A673 (cell line): ENCODE data around the gene SULT1B1. TPM values are rescaled to one million over a fixed set of nuclear protein-coding genes. Genes with fewer than 3 reads are reported as not detected.

Experiments
- BruUV-seq: library from RNA; stranded (reverse); fragments of 400-500 nt; replicated peaks from 2 replicates; lab custom pipeline; 2021; lab: Mats Ljungman, UMichigan
- CTCF ChIA-PET: fragments of 300-600 bp; sonication (Branson Sonifier 250); formaldehyde crosslinking; loops from one replicate; lab custom pipeline; 2022; ENCODE audit warnings: antibody characterized with exemption; lab: Charles Lee
- POLR2A ChIA-PET: fragments of 300-600 bp; sonication (Branson Sonifier 250); formaldehyde crosslinking; loops from one replicate; lab custom pipeline; 2022; ENCODE audit warnings: antibody characterized with exemption; ENCODE audit not compliant: low non-redundant PET; lab: Charles Lee
- DNase-seq: peaks from one replicate; pipeline ENCODE4 v3.0.0-alpha.2; 2015; ENCODE audit warnings: low spot score
- H3K27ac ChIP-seq: fragments of 200-600 bp; sonication (generic); 2 replicates; pipeline ENCODE4 v1.5.1; 2016; ENCODE audit warnings: mixed run types, low read depth, mild to moderate bottlenecking, mixed read lengths, antibody characterized with exemption, low read length; ENCODE audit not compliant: poor library complexity, severe bottlenecking
- H3K27me3 ChIP-seq: fragments of 200-600 bp; sonication (generic); replicated peaks from 2 replicates; pipeline ENCODE4 v1.6.1; 2017; ENCODE audit warnings: mixed run types, low read depth, mild to moderate bottlenecking, mixed read lengths, antibody characterized with exemption, low read length; ENCODE audit not compliant: insufficient read depth, poor library complexity
- H3K36me3 ChIP-seq: fragments of 200-600 bp; sonication (generic); 2 replicates; pipeline ENCODE4 v1.6.1; 2016; ENCODE audit warnings: mixed run types, mild to moderate bottlenecking, mixed read lengths, antibody characterized with exemption, low read length; ENCODE audit not compliant: insufficient read depth, poor library complexity, severe bottlenecking
- H3K4me1 ChIP-seq: fragments of 200-600 bp; sonication (generic); 2 replicates; pipeline ENCODE4 v1.6.1; 2017; ENCODE audit warnings: mixed run types, mild to moderate bottlenecking, mixed read lengths, antibody characterized with exemption, low read length; ENCODE audit not compliant: insufficient read depth, poor library complexity, severe bottlenecking
- H3K4me3 ChIP-seq: fragments of 200-600 bp; sonication (generic); 2 replicates; pipeline ENCODE4 v1.5.1; 2016; ENCODE audit warnings: low read depth, mixed run types, mild to moderate bottlenecking, mixed read lengths, low read length; ENCODE audit not compliant: poor library complexity, severe bottlenecking
- H3K9me3 ChIP-seq: fragments of 200-600 bp; sonication (generic); 2 replicates; pipeline ENCODE4 v1.6.1; 2016; ENCODE audit warnings: mixed run types, low read depth, mild to moderate bottlenecking, mixed read lengths, antibody characterized with exemption, low read length; ENCODE audit not compliant: poor library complexity, severe bottlenecking
- CTCF ChIP-seq: fragments of 300-800, 200-600 bp; sonication (generic); conservative IDR thresholded peaks from 2 replicates; pipeline ENCODE4 v1.5.1; 2017; ENCODE audit warnings: low read depth, mild to moderate bottlenecking, antibody characterized with exemption, low read length, moderate library complexity, mixed read lengths
- EZH2 ChIP-seq: fragments of 200-600 bp; sonication (generic); IDR thresholded peaks from 2 replicates; pipeline ENCODE4 v1.6.1; 2017; ENCODE audit warnings: borderline replicate concordance, low read depth, mild to moderate bottlenecking, mixed read lengths, antibody characterized with exemption, low read length; ENCODE audit not compliant: poor library complexity, severe bottlenecking
- intact Hi-C: fragments of 100-400 bp; cut with micrococcal nuclease; formaldehyde crosslinking; loops from one replicate; pipeline ENCODE4 v1.10.0; 2022; ENCODE audit not compliant: unreplicated experiment
- total RNA-seq: library from RNA; stranded (reverse); gene quantifications from 2 replicates; pipeline ENCODE4 v1.2.3, GENCODE V29; 2021

SULT1B1 gene
- total RNA-seq, 1 experiment from 2014 or later, result 1.8 TPM

DNA sequence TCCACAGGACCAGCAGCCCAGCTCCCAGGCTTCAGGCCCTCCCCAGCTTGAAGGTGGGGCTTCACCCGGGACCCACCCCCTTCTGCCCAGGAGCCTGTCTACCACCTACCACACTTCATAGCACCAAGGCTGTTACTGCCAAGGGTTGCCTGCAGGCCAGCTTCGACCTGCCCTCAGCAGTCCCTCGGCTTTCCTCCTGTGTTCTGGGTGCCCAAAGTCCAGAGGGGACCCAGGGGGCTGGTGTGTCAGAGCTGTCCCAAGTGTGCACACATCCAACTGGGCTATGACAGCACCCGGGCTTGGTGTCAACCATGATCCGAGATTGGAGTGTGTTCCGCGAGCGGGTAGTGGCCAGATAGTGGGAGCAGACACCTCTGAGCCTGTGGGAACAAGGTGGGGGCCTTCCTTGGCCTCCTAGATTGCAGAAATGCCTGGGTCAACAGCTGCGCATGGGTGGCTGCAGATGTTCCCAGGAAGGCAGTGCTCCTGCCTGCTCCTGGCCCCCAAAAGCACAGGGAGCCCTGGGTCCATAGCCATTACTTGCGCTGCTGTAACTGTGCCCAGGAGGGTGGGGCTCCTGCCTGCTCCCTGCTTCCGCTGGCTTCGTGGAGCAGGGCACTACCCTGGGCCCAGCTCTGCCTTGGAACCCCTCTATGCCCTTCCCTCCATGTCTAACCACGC is 16.8 kb downstream of the SULT1B1 start:
- Histone ChIP-seq H3K4me3 (no peak overlapping the region), H3K36me3 (no peaks in the 10 kb centered on the region), H3K27me3 (no peaks in the 10 kb centered on the region), H3K27ac (no peak overlapping the region), H3K4me1 (no peaks in the 10 kb centered on the region), H3K9me3 (no peaks in the 10 kb centered on the region)
- BruUV-seq, result no TSS peak
- POLR2A ChIA-PET, result no interaction called here
- CTCF ChIA-PET, result no interaction called here
- no peak for DNase-seq
- no peak for TF ChIP-seq EZH2
- no peak for TF ChIP-seq CTCF
- intact Hi-C loops, result no loop called here

- no peak overlapping the region for H3K27ac ChIP-seq
- BruUV-seq, result no TSS peak
- no peaks in the 10 kb centered on the region for H3K4me1 ChIP-seq
- H3K9me3 ChIP-seq, result no peaks in the 10 kb centered on the region
- intact Hi-C loops, result no loop called here
- TF ChIP-seq EZH2, result no peak
- TF ChIP-seq CTCF, result no peak
- no peaks in the 10 kb centered on the region for H3K27me3 ChIP-seq
- H3K4me3 ChIP-seq, result no peak overlapping the region
- DNase-seq, result no peak
- ChIA-PET CTCF (no interaction called here), POLR2A (no interaction called here)
- H3K36me3 ChIP-seq, result no peaks in the 10 kb centered on the region
Observed at GRCh38 chr4:69742596-69742995, 17.8 kb downstream of the SULT1B1 start.

- DNase-seq, result no peak
- TF ChIP-seq EZH2, result no peak
- TF ChIP-seq CTCF, result no peak
- H3K27me3 ChIP-seq, result no peaks in the 10 kb centered on the region
- no peaks in the 10 kb centered on the region for H3K36me3 ChIP-seq
- ChIA-PET POLR2A (no interaction called here), CTCF (no interaction called here)
- no TSS peak for BruUV-seq
- H3K9me3 ChIP-seq, result no peaks in the 10 kb centered on the region
- H3K27ac ChIP-seq, result no peak overlapping the region
- peaks cover 4% of the 10 kb centered on the region for H3K4me1 ChIP-seq
- intact Hi-C loops, result no loop called here
- H3K4me3 ChIP-seq, result no peak overlapping the region
Observed at GRCh38 chr4:69738872-69739271, 21.5 kb downstream of the SULT1B1 start.
